GM12878 (cell line): Measurements from ENCODE around the gene JMJD7. TPM values are rescaled to one million over a fixed set of nuclear protein-coding genes. Genes with fewer than 3 reads are reported as not detected.

ENCODE experiments used
- ATAC-seq: fragments of 200-7000 bp; cut with Tn5 transposase; 3 replicates; pipeline ENCODE4 v1.9.1; 2020; ENCODE audit warnings: mild to moderate bottlenecking, moderate library complexity
- BruUV-seq: library from RNA; stranded (reverse); fragments of 400-500 nt; replicated peaks from 2 replicates; lab custom pipeline; 2021; lab: Mats Ljungman, UMichigan
- CTCF ChIA-PET: fragments of 300-600 bp; sonication (Branson Sonifier 250); formaldehyde crosslinking; extraction: SDS; loops from one replicate; lab custom pipeline; 2021; ENCODE audit warnings: inconsistent platforms; lab: Yijun Ruan, JAX
- POLR2A ChIA-PET: fragments of 350-600 bp; formaldehyde crosslinking; extraction: SDS; loops from one replicate; lab custom pipeline; 2021; ENCODE audit warnings: inconsistent platforms; lab: Charles Lee
- RAD21 ChIA-PET: fragments of 300-600 bp; sonication (Branson Sonifier 250); formaldehyde crosslinking; loops from one replicate; lab custom pipeline; 2023; ENCODE audit warnings: antibody characterized with exemption; ENCODE audit not compliant: unreplicated experiment; lab: Charles Lee
- SMC1A ChIA-PET: fragments of 300-600 bp; sonication (Branson Sonifier 250); formaldehyde crosslinking; loops from one replicate; lab custom pipeline; 2023; ENCODE audit not compliant: unreplicated experiment, uncharacterized antibody; lab: Charles Lee
- DNase-seq: peaks from one replicate; pipeline ENCODE4 v3.0.0-alpha.2; 2011; ENCODE audit warnings: low read depth, low spot score
- FAIRE-seq: peaks from 3 replicates; lab custom pipeline; 2011; peaks lifted over from hg19 to GRCh38; lab: Jason Lieb, UNC
- H2AFZ ChIP-seq: 2 replicates; pipeline ENCODE4 v1.6.0; 2011; ENCODE audit warnings: low read depth, low read length, control low read depth; ENCODE audit not compliant: control insufficient read depth
- H3K27ac ChIP-seq: 2 replicates; pipeline ENCODE4 v1.5.1; 2011; ENCODE audit warnings: control low read depth; ENCODE audit not compliant: control insufficient read depth, insufficient read depth
- H3K27me3 ChIP-seq, 2 experiments: replicated peaks in 1 of 2; 2 replicates each; pipeline versions ENCODE4 v1.6.0 to v1.6.1; 2011; ENCODE audit warnings: low read length in 1 of 2; ENCODE audit not compliant: control insufficient read depth in 2 of 2, insufficient read depth in 2 of 2
- H3K36me3 ChIP-seq, 2 experiments: 2 replicates each; pipeline ENCODE4 v1.5.1; 2011; ENCODE audit warnings: low read length in 1 of 2; ENCODE audit not compliant: control insufficient read depth in 2 of 2, insufficient read depth in 2 of 2
- H3K4me1 ChIP-seq: 2 replicates; pipeline ENCODE4 v1.6.1; 2011; ENCODE audit warnings: mild to moderate bottlenecking, low read length, moderate library complexity, mixed read lengths; ENCODE audit not compliant: control insufficient read depth, insufficient read depth
- H3K4me2 ChIP-seq: 2 replicates; pipeline ENCODE4 v1.6.0; 2011; ENCODE audit warnings: control low read depth; ENCODE audit not compliant: control insufficient read depth, insufficient read depth
- H3K4me3 ChIP-seq: fragments of 200-600 bp; sonication (generic); 2 replicates; pipeline ENCODE4 v1.5.1; 2016
- H3K79me2 ChIP-seq: 2 replicates; pipeline ENCODE4 v1.6.0; 2011; ENCODE audit warnings: low read length; ENCODE audit not compliant: control insufficient read depth, insufficient read depth
- H3K9ac ChIP-seq: 2 replicates; pipeline ENCODE4 v1.8.0; 2011; ENCODE audit warnings: low read length, control low read depth, mixed read lengths; ENCODE audit not compliant: control insufficient read depth, insufficient read depth
- H3K9me3 ChIP-seq: replicated peaks from 3 replicates; pipeline ENCODE4 v1.5.1; 2011; ENCODE audit warnings: mild to moderate bottlenecking, low read length; ENCODE audit not compliant: control insufficient read depth, insufficient read depth
- H4K20me1 ChIP-seq: 2 replicates; pipeline ENCODE4 v1.6.0; 2011; ENCODE audit not compliant: control insufficient read depth, insufficient read depth
- BCLAF1 ChIP-seq: fragments of 450-650 bp; IDR thresholded peaks from 2 replicates; pipeline ENCODE4 v1.6.1; 2017; ENCODE audit warnings: antibody characterized with exemption, mild to moderate bottlenecking, moderate library complexity
- CREM ChIP-seq: IDR thresholded peaks from 2 replicates; pipeline ENCODE4 v1.6.1; 2014; ENCODE audit warnings: antibody characterized with exemption, low read depth
- EED ChIP-seq: sonication (generic); IDR thresholded peaks from 2 replicates; pipeline ENCODE4 v1.6.1; 2016; ENCODE audit warnings: antibody characterized with exemption, low read depth
- HCFC1 ChIP-seq: fragments of 150-350 bp; IDR thresholded peaks from 2 replicates; pipeline ENCODE4 v1.6.1; 2014; ENCODE audit warnings: low read length
- MXI1 ChIP-seq: fragments of 150-350 bp; IDR thresholded peaks from 2 replicates; pipeline ENCODE4 v1.6.1; 2011; ENCODE audit warnings: low read depth, mild to moderate bottlenecking, inconsistent platforms, low read length, improper control_type of control experiment
- SREBF2 ChIP-seq: IDR thresholded peaks from 2 replicates; pipeline ENCODE4 v1.6.1; 2012; ENCODE audit warnings: mild to moderate bottlenecking, low read length
- SRF ChIP-seq, 2 experiments: IDR thresholded peaks; 2 replicates each; pipeline ENCODE4 v1.6.1; 2011; ENCODE audit warnings: low read depth in 2 of 2, low read length in 2 of 2, mild to moderate bottlenecking in 1 of 2, moderate library complexity in 1 of 2
- TCF7 ChIP-seq: IDR thresholded peaks from 2 replicates; pipeline ENCODE4 v1.6.1; 2014; ENCODE audit warnings: antibody characterized with exemption, borderline replicate concordance
- WGBS: methylation state at CpG from one replicate; pipeline ENCODE4 v1.1.6; 2016; ENCODE audit warnings: low lambda C conversion rate; ENCODE audit not compliant: insufficient replicate concordance, insufficient coverage; ENCODE audit errors: missing lambda C conversion rate; 5-methylcytosine and 5-hydroxymethylcytosine counted together
- in situ Hi-C: fragments of 300-500 bp; cut with MboI; formaldehyde crosslinking; loops from 9 replicates; pipeline ENCODE4 v1.14.3; 2018; ENCODE audit warnings: mixed read lengths
- intact Hi-C: fragments of 100-400 bp; cut with micrococcal nuclease; formaldehyde crosslinking; loops from one replicate; pipeline ENCODE4 v1.14.2; 2022; ENCODE audit not compliant: unreplicated experiment
- polyA plus RNA-seq, 11 experiments: library from polyadenylated mRNA; depleted of rRNA in 4 of 11; unstranded in 6 of 11; stranded (reverse) in 5 of 11; fragments of >200 nt; fragmentation: Nextera tagmentation in 4 of 11; fragmentation: Illumina TruSeq in 1 of 11; extraction: Ambion mirVana in 4 of 11; extraction: Trizol in 1 of 11; gene quantifications; 1 replicate in 1 of 11; 2 replicates in 10 of 11; pipeline versions ENCODE4 v1.2.1 to v1.2.3, GENCODE V29; 2011 to 2016; ENCODE audit warnings: inconsistent platforms in 2 of 11, missing spikeins in 2 of 11, low read depth in 1 of 11
- total RNA-seq, 4 experiments: library from RNA; depleted of rRNA in 3 of 4; stranded (reverse); fragments of >200 nt in 3 of 4; fragmentation: Illumina TruSeq in 1 of 4; extraction: Trizol in 1 of 4; gene quantifications; 2 replicates each; pipeline versions ENCODE4 v1.2.1 to v1.2.3, GENCODE V29; 2013 to 2021
- TF ChIP-seq, protein P1 (sequence below): fragments of 450-650 bp; IDR thresholded peaks from 2 replicates; pipeline ENCODE4 v1.6.1; 2016; ENCODE audit warnings: mild to moderate bottlenecking, moderate library complexity, borderline replicate concordance
- TF ChIP-seq, protein P2 (sequence below): fragments of 450-650 bp; formaldehyde crosslinking; IDR thresholded peaks from 2 replicates; pipeline ENCODE4 v1.4.0; 2020; ENCODE audit warnings: mild to moderate bottlenecking, moderate library complexity

JMJD7 gene
- total and polyA plus RNA-seq, 10 of the 15 experiments (the other 5 are each of a cell fraction or from before 2014, with no cell fraction given): 0.79 to 12.2 (median 6.5) TPM

- Histone ChIP-seq H3K4me2 (no peak overlapping the region), H3K4me3 (no peak overlapping the region), H3K4me1 (peaks cover 41% of the 10 kb centered on the region), H3K9me3 (no peaks in the 10 kb centered on the region), H2AFZ (no peak overlapping the region), H3K27me3 (no peaks in the 10 kb centered on the region), H3K36me3 (no peaks in the 10 kb centered on the region; a peak in 1 of 4 replicates), H3K27ac (no peak overlapping the region), H3K79me2 (peaks cover 27% of the 10 kb centered on the region), H3K9ac (no peak overlapping the region), H4K20me1 (no peaks in the 10 kb centered on the region)
- ChIA-PET CTCF (interaction anchor here (0.8 to 12.6 kb wide), 5 partner anchors 8 to 19 kb away, joined by 3 to 179 read pairs (median 4); partner anchors contain the start of gene MAPKBP1), POLR2A (interaction anchor here (12.8 kb wide), 1 partner anchor 14 kb away, joined by 170 read pairs; the partner anchor contains the start of gene MAPKBP1), RAD21 (interaction anchor here (12.8 kb wide), 1 partner anchor 16 kb away, joined by 169 read pairs; the partner anchor contains the start of gene MAPKBP1), SMC1A (interaction anchor here (0.6 to 12.8 kb wide), 2 partner anchors 11 to 15 kb away, joined by 3 to 189 read pairs; partner anchors contain the start of gene MAPKBP1)
- intact Hi-C loops (loop anchor here (2.0 kb wide), 1 partner anchor 17 kb away; the partner anchor contains the start of gene MAPKBP1), in situ Hi-C loops (no loop called here)
- DNase-seq: no peak
- no peak for FAIRE-seq
- 87% methylated on average over 5 of the region's 5 CpGs for WGBS
- no TSS peak for BruUV-seq
- no peak for ATAC-seq
- TF ChIP-seq TCF7 (no peak), CREM (no peak), HCFC1 (no peak), SREBF2 (no peak), MXI1 (no peak), BCLAF1 (no peak), SRF (IDR thresholded peaks at IDR 0.05; ENCODE audit: low read depth in 2 of 2, low read length in 2 of 2) (no peak), EED (no peak)
- TF ChIP-seq, protein P1, sequence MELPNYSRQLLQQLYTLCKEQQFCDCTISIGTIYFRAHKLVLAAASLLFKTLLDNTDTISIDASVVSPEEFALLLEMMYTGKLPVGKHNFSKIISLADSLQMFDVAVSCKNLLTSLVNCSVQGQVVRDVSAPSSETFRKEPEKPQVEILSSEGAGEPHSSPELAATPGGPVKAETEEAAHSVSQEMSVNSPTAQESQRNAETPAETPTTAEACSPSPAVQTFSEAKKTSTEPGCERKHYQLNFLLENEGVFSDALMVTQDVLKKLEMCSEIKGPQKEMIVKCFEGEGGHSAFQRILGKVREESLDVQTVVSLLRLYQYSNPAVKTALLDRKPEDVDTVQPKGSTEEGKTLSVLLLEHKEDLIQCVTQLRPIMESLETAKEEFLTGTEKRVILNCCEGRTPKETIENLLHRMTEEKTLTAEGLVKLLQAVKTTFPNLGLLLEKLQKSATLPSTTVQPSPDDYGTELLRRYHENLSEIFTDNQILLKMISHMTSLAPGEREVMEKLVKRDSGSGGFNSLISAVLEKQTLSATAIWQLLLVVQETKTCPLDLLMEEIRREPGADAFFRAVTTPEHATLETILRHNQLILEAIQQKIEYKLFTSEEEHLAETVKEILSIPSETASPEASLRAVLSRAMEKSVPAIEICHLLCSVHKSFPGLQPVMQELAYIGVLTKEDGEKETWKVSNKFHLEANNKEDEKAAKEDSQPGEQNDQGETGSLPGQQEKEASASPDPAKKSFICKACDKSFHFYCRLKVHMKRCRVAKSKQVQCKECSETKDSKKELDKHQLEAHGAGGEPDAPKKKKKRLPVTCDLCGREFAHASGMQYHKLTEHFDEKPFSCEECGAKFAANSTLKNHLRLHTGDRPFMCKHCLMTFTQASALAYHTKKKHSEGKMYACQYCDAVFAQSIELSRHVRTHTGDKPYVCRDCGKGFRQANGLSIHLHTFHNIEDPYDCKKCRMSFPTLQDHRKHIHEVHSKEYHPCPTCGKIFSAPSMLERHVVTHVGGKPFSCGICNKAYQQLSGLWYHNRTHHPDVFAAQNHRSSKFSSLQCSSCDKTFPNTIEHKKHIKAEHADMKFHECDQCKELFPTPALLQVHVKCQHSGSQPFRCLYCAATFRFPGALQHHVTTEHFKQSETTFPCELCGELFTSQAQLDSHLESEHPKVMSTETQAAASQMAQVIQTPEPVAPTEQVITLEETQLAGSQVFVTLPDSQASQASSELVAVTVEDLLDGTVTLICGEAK: no peak
- TF ChIP-seq, protein P2, sequence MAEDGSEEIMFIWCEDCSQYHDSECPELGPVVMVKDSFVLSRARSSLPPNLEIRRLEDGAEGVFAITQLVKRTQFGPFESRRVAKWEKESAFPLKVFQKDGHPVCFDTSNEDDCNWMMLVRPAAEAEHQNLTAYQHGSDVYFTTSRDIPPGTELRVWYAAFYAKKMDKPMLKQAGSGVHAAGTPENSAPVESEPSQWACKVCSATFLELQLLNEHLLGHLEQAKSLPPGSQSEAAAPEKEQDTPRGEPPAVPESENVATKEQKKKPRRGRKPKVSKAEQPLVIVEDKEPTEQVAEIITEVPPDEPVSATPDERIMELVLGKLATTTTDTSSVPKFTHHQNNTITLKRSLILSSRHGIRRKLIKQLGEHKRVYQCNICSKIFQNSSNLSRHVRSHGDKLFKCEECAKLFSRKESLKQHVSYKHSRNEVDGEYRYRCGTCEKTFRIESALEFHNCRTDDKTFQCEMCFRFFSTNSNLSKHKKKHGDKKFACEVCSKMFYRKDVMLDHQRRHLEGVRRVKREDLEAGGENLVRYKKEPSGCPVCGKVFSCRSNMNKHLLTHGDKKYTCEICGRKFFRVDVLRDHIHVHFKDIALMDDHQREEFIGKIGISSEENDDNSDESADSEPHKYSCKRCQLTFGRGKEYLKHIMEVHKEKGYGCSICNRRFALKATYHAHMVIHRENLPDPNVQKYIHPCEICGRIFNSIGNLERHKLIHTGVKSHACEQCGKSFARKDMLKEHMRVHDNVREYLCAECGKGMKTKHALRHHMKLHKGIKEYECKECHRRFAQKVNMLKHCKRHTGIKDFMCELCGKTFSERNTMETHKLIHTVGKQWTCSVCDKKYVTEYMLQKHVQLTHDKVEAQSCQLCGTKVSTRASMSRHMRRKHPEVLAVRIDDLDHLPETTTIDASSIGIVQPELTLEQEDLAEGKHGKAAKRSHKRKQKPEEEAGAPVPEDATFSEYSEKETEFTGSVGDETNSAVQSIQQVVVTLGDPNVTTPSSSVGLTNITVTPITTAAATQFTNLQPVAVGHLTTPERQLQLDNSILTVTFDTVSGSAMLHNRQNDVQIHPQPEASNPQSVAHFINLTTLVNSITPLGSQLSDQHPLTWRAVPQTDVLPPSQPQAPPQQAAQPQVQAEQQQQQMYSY: no peak
Measured at GRCh38 chr15:41792000-41792637, 35.8 kb upstream of the JMJD7 start.
